ENCODE results near the gene PLLP.

PLLP gene

DNA sequence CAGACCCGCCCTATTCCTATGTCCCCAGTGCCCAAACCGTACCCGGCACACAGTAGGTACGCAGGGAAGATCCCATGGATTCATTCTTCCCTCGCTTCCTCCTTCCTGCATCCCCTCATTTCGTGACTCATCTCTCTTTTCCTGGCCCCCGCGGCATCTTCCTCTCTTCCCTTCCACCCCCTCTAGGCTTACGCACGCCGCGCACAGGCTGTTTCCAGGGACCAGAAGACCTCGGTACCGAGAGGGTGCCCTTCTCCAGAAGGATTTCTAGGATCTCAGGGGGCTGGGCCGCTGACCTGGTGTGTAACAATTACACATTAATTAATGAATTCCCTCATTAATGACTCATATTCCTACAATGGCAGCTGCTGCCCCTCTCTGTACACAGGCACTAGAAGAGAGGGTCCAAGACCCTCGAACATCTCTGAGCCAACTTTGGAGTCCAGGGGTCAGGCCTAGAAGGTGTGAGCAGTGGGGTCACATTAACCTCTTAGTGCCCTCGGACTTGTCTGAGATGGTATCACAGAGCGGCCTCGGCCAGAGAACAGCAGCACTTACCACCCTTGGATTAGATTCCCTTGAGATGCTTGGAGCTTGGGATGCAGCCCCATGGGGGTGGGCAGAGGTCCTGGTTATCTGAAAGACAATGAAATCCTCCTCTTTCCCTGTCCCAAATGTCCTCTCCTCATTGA lies 16.8 kb upstream of the PLLP start:
- no peak overlapping the region for H3K4me3 ChIP-seq (IDR thresholded peaks at IDR 0.05; ENCODE audit: insufficient read depth, low read depth, low read length)
- no peak overlapping the region for H3K27ac ChIP-seq
- no peaks in the 10 kb centered on the region for H3K36me3 ChIP-seq (ENCODE audit: insufficient read depth)
- H2AFZ ChIP-seq (ENCODE audit: low read depth), result peak overlapping the region; percentile 53; the same call in 1 of the 2 replicates
- H3K27me3 ChIP-seq (ENCODE audit: insufficient read depth, low read depth), result no peaks in the 10 kb centered on the region
- H3K9ac ChIP-seq, result no peak overlapping the region
- TF ChIP-seq, protein P1, sequence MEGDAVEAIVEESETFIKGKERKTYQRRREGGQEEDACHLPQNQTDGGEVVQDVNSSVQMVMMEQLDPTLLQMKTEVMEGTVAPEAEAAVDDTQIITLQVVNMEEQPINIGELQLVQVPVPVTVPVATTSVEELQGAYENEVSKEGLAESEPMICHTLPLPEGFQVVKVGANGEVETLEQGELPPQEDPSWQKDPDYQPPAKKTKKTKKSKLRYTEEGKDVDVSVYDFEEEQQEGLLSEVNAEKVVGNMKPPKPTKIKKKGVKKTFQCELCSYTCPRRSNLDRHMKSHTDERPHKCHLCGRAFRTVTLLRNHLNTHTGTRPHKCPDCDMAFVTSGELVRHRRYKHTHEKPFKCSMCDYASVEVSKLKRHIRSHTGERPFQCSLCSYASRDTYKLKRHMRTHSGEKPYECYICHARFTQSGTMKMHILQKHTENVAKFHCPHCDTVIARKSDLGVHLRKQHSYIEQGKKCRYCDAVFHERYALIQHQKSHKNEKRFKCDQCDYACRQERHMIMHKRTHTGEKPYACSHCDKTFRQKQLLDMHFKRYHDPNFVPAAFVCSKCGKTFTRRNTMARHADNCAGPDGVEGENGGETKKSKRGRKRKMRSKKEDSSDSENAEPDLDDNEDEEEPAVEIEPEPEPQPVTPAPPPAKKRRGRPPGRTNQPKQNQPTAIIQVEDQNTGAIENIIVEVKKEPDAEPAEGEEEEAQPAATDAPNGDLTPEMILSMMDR (conservative IDR thresholded peaks at IDR 0.05; ENCODE audit: low read depth, low read length), result no peak
- no peaks in the 10 kb centered on the region for H3K79me2 ChIP-seq (ENCODE audit: insufficient read depth, low read depth)
- H3K4me2 ChIP-seq, result peak overlapping the region; percentile 71; the same call in 1 of the 2 replicates
- peaks cover 23% of the 10 kb centered on the region for H3K4me1 ChIP-seq (ENCODE audit: low read depth, poor library complexity, severe bottlenecking)
- no peaks in the 10 kb centered on the region for H4K20me1 ChIP-seq (ENCODE audit: insufficient read depth)

DNA sequence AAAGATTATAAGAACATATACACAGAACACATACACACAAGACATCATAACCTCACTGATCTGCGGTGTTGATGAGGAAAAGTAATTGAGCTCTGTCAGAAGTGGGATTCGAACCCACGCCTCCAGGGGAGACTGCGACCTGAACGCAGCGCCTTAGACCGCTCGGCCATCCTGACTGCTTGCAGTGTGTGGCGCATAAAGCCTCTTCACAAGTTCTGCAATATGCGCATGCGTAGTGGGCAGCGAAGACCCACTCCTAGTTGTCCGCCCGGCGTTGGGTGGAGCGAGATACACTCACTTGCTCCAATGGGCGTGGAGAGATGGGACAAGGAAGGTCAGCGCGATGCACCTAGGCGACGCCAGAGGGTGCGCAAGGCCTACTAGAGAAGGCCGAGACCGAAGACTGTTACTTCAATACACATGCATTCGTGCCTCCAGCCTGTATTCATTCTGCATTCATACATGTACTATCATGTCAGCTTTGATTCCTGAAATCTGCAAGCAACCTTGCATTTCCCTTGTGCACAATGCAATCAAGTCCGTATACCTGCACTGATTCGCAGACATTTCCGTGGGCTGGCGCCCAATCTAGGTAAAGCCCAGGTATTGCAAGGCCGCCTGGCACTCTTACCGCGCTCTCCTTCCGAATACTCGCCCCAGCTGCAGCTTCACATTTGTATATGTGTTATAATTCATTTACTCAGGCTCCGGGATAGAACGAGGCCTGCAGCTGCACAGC lies 16.1 kb upstream of the PLLP start:
- Histone ChIP-seq H3K27ac (peak overlapping the region; percentile 21; the same call in 1 of the 2 replicates), H2AFZ (ENCODE audit: low read depth) (peak overlapping the region; percentile 53; the same call in 1 of the 2 replicates)

DNA sequence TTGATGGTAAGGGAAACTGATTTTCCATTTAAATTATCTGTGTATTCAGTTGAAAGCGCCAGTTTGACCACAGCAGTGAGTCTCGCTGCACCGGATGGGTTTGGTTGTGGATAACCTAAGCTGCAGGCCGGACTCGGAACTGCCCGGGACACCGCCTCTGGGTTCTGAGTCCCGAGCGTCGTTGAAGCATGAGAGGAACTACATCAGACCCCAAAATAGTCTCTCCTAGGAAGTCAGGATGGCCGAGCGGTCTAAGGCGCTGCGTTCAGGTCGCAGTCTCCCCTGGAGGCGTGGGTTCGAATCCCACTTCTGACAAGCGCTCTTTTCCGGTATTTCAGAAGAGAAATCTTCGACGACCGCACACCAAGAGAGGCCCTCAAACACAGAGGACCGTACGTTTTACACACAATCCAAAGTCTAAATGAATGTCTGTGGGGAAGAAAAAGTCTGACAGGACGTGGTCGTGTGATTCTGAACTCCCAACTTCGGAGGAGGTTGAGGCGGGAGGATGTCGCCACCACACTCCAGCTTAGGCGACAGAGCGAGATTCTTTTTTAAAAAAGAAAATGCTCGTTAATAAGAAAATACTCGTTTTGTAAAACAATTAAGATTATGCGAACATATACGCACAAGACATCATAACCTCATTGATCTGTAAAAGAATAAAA lies 15.4 kb upstream of the PLLP start:
- Histone ChIP-seq H3K36me3 (ENCODE audit: insufficient read depth) (no peaks in the 10 kb centered on the region), H3K9ac (peak overlapping the region; percentile 38; the same call in 1 of the 2 replicates), H3K4me2 (peak overlapping the region; percentile 74), H3K4me1 (ENCODE audit: low read depth, poor library complexity, severe bottlenecking) (peaks cover 23% of the 10 kb centered on the region), H3K4me3 (IDR thresholded peaks at IDR 0.05; ENCODE audit: insufficient read depth, low read depth, low read length) (no peak overlapping the region), H3K79me2 (ENCODE audit: insufficient read depth, low read depth) (no peaks in the 10 kb centered on the region), H3K27ac (peak overlapping the region; percentile 21), H3K27me3 (ENCODE audit: insufficient read depth, low read depth) (no peaks in the 10 kb centered on the region), H4K20me1 (ENCODE audit: insufficient read depth) (no peaks in the 10 kb centered on the region), H2AFZ (ENCODE audit: low read depth) (peak overlapping the region; percentile 83)
- TF ChIP-seq, protein P1 (conservative IDR thresholded peaks at IDR 0.05; ENCODE audit: low read depth, low read length), result 0 out of 2 replicates have a peak, but pooled peaks have one; percentile 2

More for the DNA sequence above, 16.1 kb upstream of the PLLP start:
- H3K9ac ChIP-seq, result no peak overlapping the region
- H3K36me3 ChIP-seq (ENCODE audit: insufficient read depth), result no peaks in the 10 kb centered on the region
- H3K27me3 ChIP-seq (ENCODE audit: insufficient read depth, low read depth), result no peaks in the 10 kb centered on the region
- H3K79me2 ChIP-seq (ENCODE audit: insufficient read depth, low read depth), result no peaks in the 10 kb centered on the region
- peaks cover 23% of the 10 kb centered on the region for H3K4me1 ChIP-seq (ENCODE audit: low read depth, poor library complexity, severe bottlenecking)
- TF ChIP-seq, protein P1 (conservative IDR thresholded peaks at IDR 0.05; ENCODE audit: low read depth, low read length), result peak; percentile 76
- H3K4me2 ChIP-seq, result peak overlapping the region; percentile 71; the same call in 1 of the 2 replicates
- no peak overlapping the region for H3K4me3 ChIP-seq (IDR thresholded peaks at IDR 0.05; ENCODE audit: insufficient read depth, low read depth, low read length)
- no peaks in the 10 kb centered on the region for H4K20me1 ChIP-seq (ENCODE audit: insufficient read depth)

DNA sequence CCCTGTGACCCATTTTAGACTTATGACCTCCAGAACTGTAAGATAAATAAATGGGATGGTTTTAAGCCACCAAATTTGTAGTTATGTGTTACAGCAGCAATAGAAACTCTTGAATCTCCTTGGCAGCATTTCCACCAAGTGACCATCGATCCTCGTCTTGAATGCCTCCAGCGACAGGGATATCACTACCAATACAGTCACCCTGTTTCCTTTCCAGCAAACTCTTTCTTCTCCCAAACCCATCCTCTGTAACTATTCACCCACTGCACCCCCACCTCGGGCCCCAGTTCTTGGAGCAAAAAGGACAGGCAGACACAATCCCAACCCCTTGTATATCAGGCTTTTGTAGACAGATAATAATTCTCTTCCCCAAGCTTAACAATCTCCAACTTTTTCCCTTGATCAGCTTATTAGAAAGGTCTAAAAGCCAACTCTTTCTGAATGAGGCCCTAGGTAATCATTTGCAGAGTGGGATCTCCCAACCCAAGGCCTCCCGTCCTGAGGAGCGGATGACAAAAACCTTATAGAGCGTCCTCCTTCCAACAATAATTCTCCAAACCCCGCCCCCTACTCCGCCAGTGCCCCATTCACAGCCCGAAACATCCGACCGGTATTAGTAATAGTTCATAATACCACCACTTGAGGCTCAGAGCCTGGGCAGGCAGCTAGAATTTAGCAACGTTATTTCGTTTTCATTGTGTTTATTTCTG lies 14.7 kb upstream of the PLLP start:
- Histone ChIP-seq H3K27ac (peak overlapping the region; percentile 21), H2AFZ (ENCODE audit: low read depth) (peak overlapping the region; percentile 83), H4K20me1 (ENCODE audit: insufficient read depth) (no peaks in the 10 kb centered on the region)

More for the DNA sequence above, 14.7 kb upstream of the PLLP start:
- no peaks in the 10 kb centered on the region for H3K36me3 ChIP-seq (ENCODE audit: insufficient read depth)
- peaks cover 17% of the 10 kb centered on the region for H3K4me1 ChIP-seq (ENCODE audit: low read depth, poor library complexity, severe bottlenecking)
- TF ChIP-seq, protein P1 (conservative IDR thresholded peaks at IDR 0.05; ENCODE audit: low read depth, low read length), result 0 out of 2 replicates have a peak, but pooled peaks have one; percentile 22
- H3K79me2 ChIP-seq (ENCODE audit: insufficient read depth, low read depth), result no peaks in the 10 kb centered on the region
- no peaks in the 10 kb centered on the region for H3K27me3 ChIP-seq (ENCODE audit: insufficient read depth, low read depth)
- H3K4me3 ChIP-seq (IDR thresholded peaks at IDR 0.05; ENCODE audit: insufficient read depth, low read depth, low read length), result no peak overlapping the region
- H3K9ac ChIP-seq, result peak overlapping the region; percentile 38; the same call in 1 of the 2 replicates
- H3K4me2 ChIP-seq, result peak overlapping the region; percentile 74

Measured in KMS-11 (cell line).